Kidney (tissue), 14 donors: ENCODE data around the gene MMP19. TPM values are rescaled to one million over a fixed set of nuclear protein-coding genes. Genes with fewer than 3 reads are reported as not detected.

Experiments
- DNase-seq, 5 donors: peaks; one replicate each; pipeline ENCODE4 v3.0.0-alpha.2; 2013 to 2020
- FAIRE-seq: peaks from 2 replicates; lab custom pipeline; 2012; peaks lifted over from hg19 to GRCh38; lab: Jason Lieb, UNC
- H3K27ac ChIP-seq, 2 donors: one replicate each; pipeline ENCODE4 v1.7.0; 2013; ENCODE audit warnings: low read depth in 2 of 2, low read length in 2 of 2, inconsistent platforms in 1 of 2
- H3K27me3 ChIP-seq: one replicate; pipeline ENCODE4 v1.7.1; 2013; ENCODE audit warnings: low read length, inconsistent platforms; ENCODE audit not compliant: control insufficient read depth, insufficient read depth
- H3K36me3 ChIP-seq, 3 donors: one replicate each; pipeline versions ENCODE4 v1.7.0 to v1.7.1; 2013; ENCODE audit warnings: low read length in 3 of 3, control low read depth in 1 of 3, inconsistent platforms in 1 of 3; ENCODE audit not compliant: insufficient read depth in 3 of 3, control insufficient read depth in 2 of 3
- H3K4me1 ChIP-seq, 3 donors: one replicate each; pipeline versions ENCODE4 v1.7.0 to v1.7.1; 2013; ENCODE audit warnings: low read length in 3 of 3, inconsistent platforms in 1 of 3, low read depth in 1 of 3; ENCODE audit not compliant: control insufficient read depth in 2 of 3, insufficient read depth in 2 of 3
- H3K4me3 ChIP-seq, 3 donors: one replicate each; pipeline versions ENCODE4 v1.7.0 to v1.8.1; 2013; ENCODE audit warnings: low read length in 3 of 3, control low read depth in 1 of 3, inconsistent platforms in 1 of 3
- H3K9ac ChIP-seq, 3 donors: one replicate each; pipeline versions ENCODE4 v1.7.0 to v1.7.1; 2013; ENCODE audit warnings: low read length in 3 of 3, control low read depth in 1 of 3, inconsistent platforms in 1 of 3
- H3K9me3 ChIP-seq, 3 donors: one replicate each; pipeline versions ENCODE4 v1.7.0 to v1.7.1; 2013; ENCODE audit warnings: low read length in 3 of 3, control low read depth in 1 of 3, inconsistent platforms in 1 of 3; ENCODE audit not compliant: control insufficient read depth in 2 of 3, insufficient read depth in 1 of 3
- intact Hi-C: fragments of 100-400 bp; cut with DNase I; formaldehyde crosslinking; loops from one replicate; pipeline ENCODE4 v1.11.1; 2022
- polyA plus RNA-seq: library from polyadenylated mRNA; stranded (reverse); fragments of 350-450 nt; fragmentation: Illumina TruSeq; extraction: RNeasy Lipid Tissue Mini Kit (QIAGEN cat#74804); gene quantifications from one replicate; pipeline ENCODE4 v1.2.3, GENCODE V29; 2014; ENCODE audit warnings: low read depth, low replicate concordance; ENCODE audit not compliant: insufficient read depth
- total RNA-seq: library from RNA; stranded (reverse); fragmentation: NEBNext Ultra II Directional; extraction: Animal tissue kit (Norgen Biotek cat#: 25700); gene quantifications from one replicate; pipeline ENCODE4 v1.2.1, GENCODE V29; 2021
- TF ChIP-seq, protein P1 (sequence below): IDR thresholded peaks from 3 replicates; pipeline ENCODE4 v1.5.1; 2012; ENCODE audit warnings: mild to moderate bottlenecking, moderate library complexity, borderline replicate concordance; ENCODE audit not compliant: insufficient read depth; ENCODE audit errors: extremely low read depth
- donor health status: control.
- donor health status: control.
- donor health status: control.
- donor health status: control.
- donor health status: control.
- donor health status: DM: yes; HTN: yes; CAD: no.
- donor health status: Normal renal cell carcinoma (clear cell type).

Gene MMP19
- total and polyA plus RNA-seq, 2 donors from 2014 or later = 2.0 to 8.8 TPM

DNA sequence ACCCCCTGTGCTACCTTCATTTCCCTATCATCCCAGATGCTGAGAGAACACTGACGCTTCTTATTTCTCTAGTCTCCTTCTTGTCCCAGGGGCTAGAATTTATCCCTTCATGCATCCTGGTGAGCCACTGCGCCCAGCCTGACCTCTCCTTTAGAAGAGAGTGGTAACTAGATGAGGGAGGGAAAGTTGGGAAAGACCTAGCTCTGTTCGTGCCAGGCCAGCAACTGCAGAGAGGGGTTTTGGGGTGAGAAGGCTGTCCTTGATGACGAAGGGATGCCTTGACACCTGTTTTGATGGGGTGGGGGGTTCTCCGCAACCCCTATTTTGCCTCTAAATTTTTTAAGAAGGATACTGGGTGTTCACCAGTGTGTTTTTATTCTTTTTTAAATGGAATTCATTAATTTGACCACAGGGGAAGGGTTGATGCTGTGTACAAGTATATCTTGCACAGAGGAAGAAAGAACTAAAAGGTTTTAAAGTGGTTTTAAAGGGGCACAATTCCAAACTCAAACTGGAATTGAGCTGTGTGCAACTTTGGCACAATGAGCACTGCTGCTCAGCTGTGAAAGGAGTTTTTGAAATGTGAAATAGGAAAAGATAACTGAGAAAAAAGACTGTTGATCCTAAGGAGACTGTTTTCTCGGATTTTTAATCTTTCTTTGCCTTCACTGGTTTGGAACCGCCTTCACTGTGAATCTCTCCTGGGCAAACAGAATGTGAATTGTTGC is 7.0 kb upstream of the MMP19 start:
- TF ChIP-seq, protein P1, sequence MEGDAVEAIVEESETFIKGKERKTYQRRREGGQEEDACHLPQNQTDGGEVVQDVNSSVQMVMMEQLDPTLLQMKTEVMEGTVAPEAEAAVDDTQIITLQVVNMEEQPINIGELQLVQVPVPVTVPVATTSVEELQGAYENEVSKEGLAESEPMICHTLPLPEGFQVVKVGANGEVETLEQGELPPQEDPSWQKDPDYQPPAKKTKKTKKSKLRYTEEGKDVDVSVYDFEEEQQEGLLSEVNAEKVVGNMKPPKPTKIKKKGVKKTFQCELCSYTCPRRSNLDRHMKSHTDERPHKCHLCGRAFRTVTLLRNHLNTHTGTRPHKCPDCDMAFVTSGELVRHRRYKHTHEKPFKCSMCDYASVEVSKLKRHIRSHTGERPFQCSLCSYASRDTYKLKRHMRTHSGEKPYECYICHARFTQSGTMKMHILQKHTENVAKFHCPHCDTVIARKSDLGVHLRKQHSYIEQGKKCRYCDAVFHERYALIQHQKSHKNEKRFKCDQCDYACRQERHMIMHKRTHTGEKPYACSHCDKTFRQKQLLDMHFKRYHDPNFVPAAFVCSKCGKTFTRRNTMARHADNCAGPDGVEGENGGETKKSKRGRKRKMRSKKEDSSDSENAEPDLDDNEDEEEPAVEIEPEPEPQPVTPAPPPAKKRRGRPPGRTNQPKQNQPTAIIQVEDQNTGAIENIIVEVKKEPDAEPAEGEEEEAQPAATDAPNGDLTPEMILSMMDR = no peak
- Histone ChIP-seq H3K27me3 (no peaks in the 10 kb centered on the region), H3K36me3 (no peaks in the 10 kb centered on the region), H3K9me3 (no peaks in the 10 kb centered on the region), H3K4me1 (peaks cover 0 to 6% (median 0%) of the 10 kb centered on the region in 3 donors), H3K9ac (no peak overlapping the region), H3K27ac (no peak overlapping the region), H3K4me3 (no peak overlapping the region)
- intact Hi-C loops = no loop called here
- FAIRE-seq (no peak), DNase-seq (no peak)

DNA sequence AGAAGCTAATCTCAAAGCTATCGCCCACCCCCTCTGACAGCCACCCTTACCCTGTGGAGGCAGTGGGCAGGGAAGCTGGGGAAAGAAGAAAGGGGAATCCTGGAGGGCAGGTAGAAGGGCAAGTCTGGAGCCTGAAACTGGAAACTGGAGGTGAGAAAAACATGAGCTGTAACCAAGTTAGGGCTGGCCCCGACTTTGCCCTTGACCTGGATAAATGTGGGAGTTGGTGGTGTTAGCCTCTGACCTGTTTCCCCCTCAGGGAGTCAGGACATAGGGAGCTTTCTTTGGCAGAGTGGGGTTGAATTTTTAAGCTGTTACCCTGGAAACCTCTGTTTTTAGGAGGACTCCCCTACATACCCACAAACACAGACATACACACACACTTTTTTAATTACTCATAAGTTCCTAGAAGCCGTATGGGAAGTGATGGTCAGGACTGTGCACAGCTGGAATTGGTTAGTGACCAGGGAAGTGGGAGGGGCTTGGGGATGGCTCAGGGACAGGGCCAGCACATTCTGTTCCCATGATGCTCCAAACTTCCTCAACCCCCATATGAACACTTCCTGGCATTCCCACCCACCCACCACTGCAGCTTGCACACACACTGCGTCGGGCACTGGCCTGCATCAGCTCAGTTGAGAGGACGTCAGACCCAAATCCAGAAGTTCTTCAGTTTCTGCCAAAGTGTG is 5.0 kb upstream of the MMP19 start:
- TF ChIP-seq, protein P1 = no peak
- peak; percentile 65 to 96 (median 82) for DNase-seq
- no peak for FAIRE-seq
- H3K4me3 ChIP-seq = no peak overlapping the region
- H3K27ac ChIP-seq = peak overlapping the region; percentile 51 to 90
- H3K36me3 ChIP-seq = no peaks in the 10 kb centered on the region
- H3K9me3 ChIP-seq = no peaks in the 10 kb centered on the region
- intact Hi-C loops = no loop called here
- peak overlapping the region in 1 of 3 donors; percentile 40 for H3K9ac ChIP-seq
- peaks cover 0 to 6% (median 0%) of the 10 kb centered on the region in 3 donors for H3K4me1 ChIP-seq
- no peaks in the 10 kb centered on the region for H3K27me3 ChIP-seq

DNA sequence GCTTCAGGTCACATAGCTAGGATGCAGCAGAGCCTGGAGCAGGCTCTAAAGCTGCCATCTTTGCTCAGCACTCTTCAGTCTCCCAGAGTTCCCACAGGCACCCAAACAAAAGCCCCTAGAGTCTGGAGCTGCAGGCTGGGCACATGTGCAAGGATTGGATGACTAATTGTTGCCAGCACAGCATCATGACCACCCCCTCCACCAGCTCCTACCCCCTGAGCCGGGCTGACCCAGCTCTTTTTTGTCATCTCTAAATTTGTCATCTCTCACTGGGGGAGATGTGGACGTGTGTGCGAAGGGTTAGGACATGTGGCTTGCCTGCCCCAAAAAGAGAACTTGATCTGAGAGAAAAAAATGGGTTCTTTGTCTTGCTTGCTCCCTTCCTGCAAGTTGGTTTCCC is 4.3 kb upstream of the MMP19 start:
- no peak for DNase-seq
- intact Hi-C loops = no loop called here
- peak overlapping the region in 1 of 2 donors; percentile 90 for H3K27ac ChIP-seq
- no peaks in the 10 kb centered on the region for H3K9me3 ChIP-seq
- peaks cover 0 to 6% (median 0%) of the 10 kb centered on the region in 3 donors for H3K4me1 ChIP-seq
- no peak overlapping the region for H3K9ac ChIP-seq
- TF ChIP-seq, protein P1 = no peak
- H3K27me3 ChIP-seq = no peaks in the 10 kb centered on the region
- no peak for FAIRE-seq
- H3K36me3 ChIP-seq = no peaks in the 10 kb centered on the region
- no peak overlapping the region for H3K4me3 ChIP-seq
